Measurements from ENCODE around the gene MAPK9. TPM values are rescaled to one million over a fixed set of nuclear protein-coding genes. Genes with fewer than 3 reads are reported as not detected.
A peak's percentile ranks its signal among the peaks of the same experiment; 100 is the strongest.

MAPK9 gene
- total and polyA plus RNA-seq, 2 experiments from 2014 or later: 17.8 to 31.3 TPM

DNA sequence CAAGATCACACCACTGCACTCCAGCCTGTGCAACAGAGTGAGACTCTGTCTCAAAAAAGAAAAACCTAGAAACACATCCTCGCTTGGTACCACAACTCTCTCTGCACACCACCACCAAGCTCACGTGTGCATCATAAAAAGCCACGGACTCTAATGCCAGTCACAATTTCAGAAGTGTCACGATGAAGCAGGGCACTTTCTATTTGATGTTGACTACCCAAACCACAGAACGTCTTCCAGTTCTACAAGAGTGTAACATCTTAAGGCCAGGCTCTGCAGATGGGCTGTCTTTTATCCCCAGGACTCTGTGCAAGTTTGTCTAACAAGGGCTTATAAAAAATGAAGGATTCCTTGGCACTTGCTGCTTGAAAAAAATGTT, 38.4 kb upstream of the MAPK9 start:
- H3K27me3 ChIP-seq: no peaks in the 10 kb centered on the region
- H3K36me3 ChIP-seq (replicated peaks; ENCODE audit: insufficient read depth, low read depth): no peaks in the 10 kb centered on the region
- WGBS (ENCODE audit: low lambda C conversion rate, missing lambda C conversion rate): 78% methylated on average over 5 of the region's 5 CpGs
- no peak for DNase-seq (ENCODE audit: low spot score)
- TF ChIP-seq, protein P1, sequence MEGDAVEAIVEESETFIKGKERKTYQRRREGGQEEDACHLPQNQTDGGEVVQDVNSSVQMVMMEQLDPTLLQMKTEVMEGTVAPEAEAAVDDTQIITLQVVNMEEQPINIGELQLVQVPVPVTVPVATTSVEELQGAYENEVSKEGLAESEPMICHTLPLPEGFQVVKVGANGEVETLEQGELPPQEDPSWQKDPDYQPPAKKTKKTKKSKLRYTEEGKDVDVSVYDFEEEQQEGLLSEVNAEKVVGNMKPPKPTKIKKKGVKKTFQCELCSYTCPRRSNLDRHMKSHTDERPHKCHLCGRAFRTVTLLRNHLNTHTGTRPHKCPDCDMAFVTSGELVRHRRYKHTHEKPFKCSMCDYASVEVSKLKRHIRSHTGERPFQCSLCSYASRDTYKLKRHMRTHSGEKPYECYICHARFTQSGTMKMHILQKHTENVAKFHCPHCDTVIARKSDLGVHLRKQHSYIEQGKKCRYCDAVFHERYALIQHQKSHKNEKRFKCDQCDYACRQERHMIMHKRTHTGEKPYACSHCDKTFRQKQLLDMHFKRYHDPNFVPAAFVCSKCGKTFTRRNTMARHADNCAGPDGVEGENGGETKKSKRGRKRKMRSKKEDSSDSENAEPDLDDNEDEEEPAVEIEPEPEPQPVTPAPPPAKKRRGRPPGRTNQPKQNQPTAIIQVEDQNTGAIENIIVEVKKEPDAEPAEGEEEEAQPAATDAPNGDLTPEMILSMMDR (IDR thresholded peaks at IDR 0.05; ENCODE audit: poor library complexity): no peak
- no peak for TF ChIP-seq EZH2phosphoT487 (IDR thresholded peaks at IDR 0.05; ENCODE audit: low read depth, severe bottlenecking, unreplicated experiment)
- TF ChIP-seq EZH2 (IDR thresholded peaks at IDR 0.05; ENCODE audit: borderline replicate concordance): no peak
- H3K27ac ChIP-seq: peak overlapping the region; percentile 81
- H3K4me1 ChIP-seq (ENCODE audit: insufficient read depth): peaks cover 9% of the 10 kb centered on the region
- no peak overlapping the region for H3K4me3 ChIP-seq
- no peaks in the 10 kb centered on the region for H3K9me3 ChIP-seq (ENCODE audit: low read depth)
- H3K4me2 ChIP-seq: peak overlapping the region; percentile 60
- H3K79me2 ChIP-seq: no peaks in the 10 kb centered on the region
- H3K9me2 ChIP-seq (replicated peaks; ENCODE audit: insufficient read depth): no peaks in the 10 kb centered on the region
- no peaks in the 10 kb centered on the region for H4K20me1 ChIP-seq (ENCODE audit: insufficient read depth, poor library complexity, severe bottlenecking)
- H2AFZ ChIP-seq: no peak overlapping the region

GRCh38 chr5:180329606-180330269, 37.9 kb upstream of the MAPK9 start:
- Histone ChIP-seq H3K27me3 (no peaks in the 10 kb centered on the region), H3K9me3 (ENCODE audit: low read depth) (no peaks in the 10 kb centered on the region), H3K9me2 (replicated peaks; ENCODE audit: insufficient read depth) (no peaks in the 10 kb centered on the region), H3K4me3 (no peak overlapping the region), H3K36me3 (replicated peaks; ENCODE audit: insufficient read depth, low read depth) (no peaks in the 10 kb centered on the region), H3K27ac (peak overlapping the region; percentile 81), H3K4me2 (peak overlapping the region; percentile 60), H4K20me1 (ENCODE audit: insufficient read depth, poor library complexity, severe bottlenecking) (no peaks in the 10 kb centered on the region), H3K79me2 (no peaks in the 10 kb centered on the region), H3K4me1 (ENCODE audit: insufficient read depth) (peaks cover 9% of the 10 kb centered on the region), H2AFZ (no peak overlapping the region)
- DNase-seq (ENCODE audit: low spot score): no peak
- 94% methylated on average over 8 of the region's 8 CpGs for WGBS (ENCODE audit: low lambda C conversion rate, missing lambda C conversion rate)
- TF ChIP-seq EZH2 (IDR thresholded peaks at IDR 0.05; ENCODE audit: borderline replicate concordance): no peak
- TF ChIP-seq EZH2phosphoT487 (IDR thresholded peaks at IDR 0.05; ENCODE audit: low read depth, severe bottlenecking, unreplicated experiment): no peak
- TF ChIP-seq, protein P1 (IDR thresholded peaks at IDR 0.05; ENCODE audit: poor library complexity): no peak

DNA sequence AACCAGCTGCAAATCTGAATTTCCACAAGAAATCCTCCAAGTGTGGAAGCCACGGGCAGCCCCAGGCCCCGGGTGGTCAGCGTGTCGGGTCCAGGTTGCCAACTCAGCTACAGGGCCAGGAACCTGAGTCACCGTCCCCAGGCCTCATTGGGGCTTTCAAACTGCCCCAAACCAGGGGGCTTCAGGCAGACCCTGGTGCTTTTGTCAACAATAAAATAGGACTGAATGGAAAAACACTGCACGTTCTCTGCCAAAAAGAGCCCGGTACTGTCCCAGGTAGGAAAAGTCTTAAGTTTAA, 37.2 kb upstream of the MAPK9 start:
- no peak overlapping the region for H3K4me2 ChIP-seq
- no peak overlapping the region for H2AFZ ChIP-seq
- no peak overlapping the region for H3K27ac ChIP-seq
- H3K4me1 ChIP-seq (ENCODE audit: insufficient read depth): peaks cover 9% of the 10 kb centered on the region
- H3K9me3 ChIP-seq (ENCODE audit: low read depth): no peaks in the 10 kb centered on the region
- no peak overlapping the region for H3K4me3 ChIP-seq
- H3K36me3 ChIP-seq (replicated peaks; ENCODE audit: insufficient read depth, low read depth): no peaks in the 10 kb centered on the region
- DNase-seq (ENCODE audit: low spot score): no peak
- H3K27me3 ChIP-seq: no peaks in the 10 kb centered on the region
- TF ChIP-seq, protein P1 (IDR thresholded peaks at IDR 0.05; ENCODE audit: poor library complexity): no peak
- TF ChIP-seq EZH2 (IDR thresholded peaks at IDR 0.05; ENCODE audit: borderline replicate concordance) (no peak), EZH2phosphoT487 (IDR thresholded peaks at IDR 0.05; ENCODE audit: low read depth, severe bottlenecking, unreplicated experiment) (no peak)
- no peaks in the 10 kb centered on the region for H3K9me2 ChIP-seq (replicated peaks; ENCODE audit: insufficient read depth)
- WGBS (ENCODE audit: low lambda C conversion rate, missing lambda C conversion rate): 80% methylated on average over 7 of the region's 7 CpGs
- no peaks in the 10 kb centered on the region for H3K79me2 ChIP-seq
- H4K20me1 ChIP-seq (ENCODE audit: insufficient read depth, poor library complexity, severe bottlenecking): no peaks in the 10 kb centered on the region
